Stimulated activated CD4-positive, alpha-beta T cell treated with anti-CD3 and anti-CD28 coated beads, TNF-alpha, amount 100 ng/mL, for 4 hours (primary cell): Measurements from ENCODE around the gene CACNB3.
A peak's percentile ranks its signal among the peaks of the same experiment; 100 is the strongest.
"Not testable (repeated sequence)": the region's sequence is repeated elsewhere in the genome, so short reads cannot be mapped to it uniquely, and the experiment has no call there.

Experiments
- DNase-seq, 3 experiments: peaks; one replicate each; pipeline ENCODE4 v3.0.0-alpha.2; 2020; ENCODE audit warnings: low read depth in 3 of 3

Gene CACNB3

GRCh38 chr12:48854932-48855331, 36.6 kb downstream of the CACNB3 start:
- not testable (repeated sequence) for DNase-seq

- DNase-seq: no peak
Measured at GRCh38 chr12:48856379-48856778, 38.1 kb downstream of the CACNB3 start.

GRCh38 chr12:48857278-48857994, 39.1 kb downstream of the CACNB3 start:
- DNase-seq: no peak

- DNase-seq: no peak
Measured at GRCh38 chr12:48858043-48858442, 39.7 kb downstream of the CACNB3 start.

GRCh38 chr12:48859607-48860006, 41.3 kb downstream of the CACNB3 start:
- no peak for DNase-seq

- not testable (repeated sequence) for DNase-seq
Measured at GRCh38 chr12:48860236-48860635, 41.9 kb downstream of the CACNB3 start.

- no peak for DNase-seq
Measured at GRCh38 chr12:48861111-48861510, 42.8 kb downstream of the CACNB3 start.

- DNase-seq: no peak
Measured at GRCh38 chr12:48862760-48863159, 44.5 kb downstream of the CACNB3 start.

GRCh38 chr12:48863291-48863690, 45.0 kb downstream of the CACNB3 start:
- DNase-seq: no peak

- DNase-seq: peak; percentile 47 to 71 (median 55)
Measured at GRCh38 chr12:48865281-48866051, 47.2 kb downstream of the CACNB3 start, which contains the start of gene RND1. Gene RND1 (minus strand): TSS chr12:48865870. CDS start chr12:48865767, 103 bp downstream.

- DNase-seq: no peak
Measured at GRCh38 chr12:48866052-48866711, 47.9 kb downstream of the CACNB3 start.

GRCh38 chr12:48868451-48868850, 50.2 kb downstream of the CACNB3 start:
- DNase-seq: no peak

GRCh38 chr12:48869191-48869590, 50.9 kb downstream of the CACNB3 start:
- no peak for DNase-seq

GRCh38 chr12:48873096-48873495, 54.8 kb downstream of the CACNB3 start:
- DNase-seq: no peak

- not testable (repeated sequence) for DNase-seq
Measured at GRCh38 chr12:48873534-48873933, 55.2 kb downstream of the CACNB3 start.

- no peak for DNase-seq
Measured at GRCh38 chr12:48875944-48876515, 57.7 kb downstream of the CACNB3 start.
